Spleen (tissue), 11 donors: ENCODE results near the gene GABBR1. TPM values are rescaled to one million over a fixed set of nuclear protein-coding genes. Genes with fewer than 3 reads are reported as not detected.

Experiments used
- DNase-seq: peaks from one replicate; pipeline ENCODE4 v3.0.0-alpha.2; 2020
- H3K27ac ChIP-seq, 8 donors: fragments of 200-600 bp; sonication (generic) in 7 of 8; 1 replicate in 4 of 8; 2 replicates in 4 of 8; pipeline versions ENCODE4 v1.5.0 to v1.8.0; 2016 to 2021; ENCODE audit warnings: inconsistent platforms in 4 of 8, mild to moderate bottlenecking in 4 of 8, moderate library complexity in 1 of 8
- H3K27me3 ChIP-seq, 7 donors: fragments of 200-600 bp; sonication (generic) in 6 of 7; replicated peaks in 1 of 7; 1 replicate in 4 of 7; 2 replicates in 3 of 7; pipeline versions ENCODE4 v1.5.0 to v1.8.0; 2016 to 2021; ENCODE audit warnings: inconsistent platforms in 3 of 7, mild to moderate bottlenecking in 1 of 7
- H3K36me3 ChIP-seq, 6 donors: fragments of 200-600 bp; sonication (generic) in 5 of 6; 1 replicate in 4 of 6; 2 replicates in 2 of 6; pipeline versions ENCODE4 v1.5.0 to v1.8.0; 2016 to 2021; ENCODE audit warnings: inconsistent platforms in 2 of 6
- H3K4me1 ChIP-seq, 6 donors: fragments of 200-600 bp; sonication (generic) in 5 of 6; 1 replicate in 3 of 6; 2 replicates in 3 of 6; pipeline versions ENCODE4 v1.5.0 to v1.8.0; 2016 to 2021; ENCODE audit warnings: inconsistent platforms in 3 of 6
- H3K4me3 ChIP-seq, 8 donors: fragments of 200-600 bp; sonication (generic) in 7 of 8; 1 replicate in 4 of 8; 2 replicates in 4 of 8; pipeline versions ENCODE4 v1.5.0 to v1.8.0; 2016 to 2021; ENCODE audit warnings: inconsistent platforms in 4 of 8, mild to moderate bottlenecking in 4 of 8, moderate library complexity in 2 of 8
- H3K9me3 ChIP-seq, 8 donors: fragments of 200-600 bp; sonication (generic) in 7 of 8; 1 replicate in 4 of 8; 2 replicates in 4 of 8; pipeline versions ENCODE4 v1.5.0 to v1.8.0; 2016 to 2021; ENCODE audit warnings: inconsistent platforms in 4 of 8
- CTCF ChIP-seq, 11 experiments: fragments of 200-600 bp in 7 of 11; fragments of 450-650 bp in 4 of 11; sonication (generic) in 4 of 11; IDR thresholded peaks in 8 of 11; conservative IDR thresholded peaks in 3 of 11; 1 replicate in 7 of 11; 2 replicates in 4 of 11; pipeline versions ENCODE4 v1.4.0 to v1.8.0; 2016 to 2021; ENCODE audit warnings: antibody characterized with exemption in 11 of 11, inconsistent platforms in 4 of 11, mild to moderate bottlenecking in 1 of 11
- POLR2A ChIP-seq, 3 donors: fragments of 450-650 bp; IDR thresholded peaks; one replicate each; pipeline ENCODE4 v1.5.1; 2017; ENCODE audit warnings: antibody characterized with exemption in 3 of 3, mild to moderate bottlenecking in 1 of 3
- POLR2AphosphoS5 ChIP-seq, 3 donors: sonication (generic); formaldehyde crosslinking; IDR thresholded peaks; one replicate each; pipeline ENCODE4 v1.5.1; 2017; ENCODE audit warnings: antibody characterized with exemption in 3 of 3
- WGBS, 5 donors: extraction: QIAGEN DNeasy Blood & Tissue Kit in 3 of 5; methylation state at CpG; one replicate each; pipeline versions ENCODE4 v1.1.5 to v1.1.7; 2013 to 2018; 5-methylcytosine and 5-hydroxymethylcytosine counted together
- intact Hi-C: fragments of 100-400 bp; cut with DNase I; formaldehyde crosslinking; loops from one replicate; pipeline ENCODE4 v1.15.0; 2023; ENCODE audit warnings: low total_unique reads
- polyA plus RNA-seq, 3 donors: library from polyadenylated mRNA; stranded (reverse); fragments of 200-250 nt; gene quantifications; one replicate each; pipeline ENCODE4 v1.2.1, GENCODE V29; 2013
- total RNA-seq, 7 donors: library from RNA; depleted of rRNA in 3 of 7; stranded (reverse); fragments of >200 nt in 3 of 7; fragmentation: NEBNext Ultra II Directional in 4 of 7; extraction: Animal tissue kit (Norgen Biotek cat#: 25700) in 4 of 7; gene quantifications; one replicate each; pipeline versions ENCODE4 v1.1.0 to v1.2.1, GENCODE V29; 2016 to 2021
- donor health status: healthy with polysubstance abuse.
- donor health status: DM: no; HTN: no; CAD: no; lungs with moderate emphysema.
- donor health status: DM: no; HTN: no; CAD: no.
- donor health status: Bipolar disorder and iron deficiency.
- donor health status: healthy.
- donor health status: DM: no; HTN: no; CAD: no.
- donor health status: DM: yes; HTN: yes; CAD: no.

Gene GABBR1
- total and polyA plus RNA-seq, 10 donors: 13.8 to 122 (median 62.4) TPM

- H3K4me1 ChIP-seq: no peaks in the 10 kb centered on the region
- no peaks in the 10 kb centered on the region for H3K36me3 ChIP-seq
- H3K9me3 ChIP-seq: no peaks in the 10 kb centered on the region
- H3K27ac ChIP-seq: no peak overlapping the region
- no peak for DNase-seq
- TF ChIP-seq POLR2A (IDR thresholded peaks at IDR 0.05) (no peak), POLR2AphosphoS5 (IDR thresholded peaks at IDR 0.05) (no peak), CTCF (IDR thresholded peaks at IDR 0.05 in 8 of 11, conservative IDR thresholded peaks at IDR 0.05 in 3 of 11) (no peak)
- H3K27me3 ChIP-seq: peaks cover 0 to 44% (median 0%) of the 10 kb centered on the region in 7 donors
- intact Hi-C loops: no loop called here
- H3K4me3 ChIP-seq: no peak overlapping the region
Measured at GRCh38 chr6:29576056-29576455, 56.9 kb downstream of the GABBR1 start.

DNA sequence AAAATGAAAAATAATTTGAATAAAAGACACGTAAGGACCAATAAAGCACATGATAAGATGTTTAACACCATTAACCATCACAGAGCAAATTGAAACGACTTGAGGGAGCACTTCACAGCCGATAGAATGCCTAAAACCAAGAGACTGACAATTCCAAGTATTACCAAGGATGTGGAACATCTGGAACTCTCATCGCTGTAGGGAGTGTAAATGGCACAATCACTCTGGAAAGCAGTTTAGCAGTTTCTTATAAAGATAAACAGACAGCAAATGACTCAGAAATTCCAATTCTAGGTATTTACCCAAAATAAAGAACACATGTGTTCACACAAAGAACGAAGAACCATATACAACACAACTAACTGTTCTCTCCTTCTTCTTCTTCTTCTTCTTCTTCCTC is 65.0 kb downstream of the GABBR1 start:
- Histone ChIP-seq H3K36me3 (no peaks in the 10 kb centered on the region), H3K27me3 (peaks cover 0 to 22% (median 0%) of the 10 kb centered on the region in 7 donors), H3K4me1 (no peaks in the 10 kb centered on the region), H3K27ac (no peak overlapping the region), H3K9me3 (no peaks in the 10 kb centered on the region), H3K4me3 (no peak overlapping the region)
- no peak for DNase-seq
- WGBS, 5 donors: 57 to 77% (median 75%) methylated on average over 5 of the region's 5 CpGs
- TF ChIP-seq POLR2AphosphoS5 (IDR thresholded peaks at IDR 0.05) (no peak), POLR2A (IDR thresholded peaks at IDR 0.05) (no peak), CTCF (IDR thresholded peaks at IDR 0.05 in 8 of 11, conservative IDR thresholded peaks at IDR 0.05 in 3 of 11) (no peak)
- intact Hi-C loops: no loop called here

- no peaks in the 10 kb centered on the region for H3K4me1 ChIP-seq
- WGBS, 5 donors: 51 to 85% (median 69%) methylated on average over 2 of the region's 2 CpGs
- no peak overlapping the region for H3K4me3 ChIP-seq
- no peak for TF ChIP-seq POLR2A (IDR thresholded peaks at IDR 0.05)
- no peaks in the 10 kb centered on the region for H3K36me3 ChIP-seq
- intact Hi-C loops: no loop called here
- DNase-seq: no peak
- peaks cover 0 to 22% (median 0%) of the 10 kb centered on the region in 7 donors for H3K27me3 ChIP-seq
- H3K27ac ChIP-seq: no peak overlapping the region
- H3K9me3 ChIP-seq: no peaks in the 10 kb centered on the region
Measured at GRCh38 chr6:29567541-29567940, 65.4 kb downstream of the GABBR1 start.

- no peak overlapping the region for H3K4me3 ChIP-seq
- no peaks in the 10 kb centered on the region for H3K9me3 ChIP-seq
- H3K27ac ChIP-seq: no peak overlapping the region
- no peak for TF ChIP-seq POLR2AphosphoS5 (IDR thresholded peaks at IDR 0.05)
- no peaks in the 10 kb centered on the region for H3K4me1 ChIP-seq
- peaks cover 0 to 17% (median 0%) of the 10 kb centered on the region in 7 donors for H3K27me3 ChIP-seq
- no peak for DNase-seq
- 76 to 91% (median 87%) methylated on average over 5 of the region's 5 CpGs for WGBS, 5 donors
- intact Hi-C loops: no loop called here
- no peaks in the 10 kb centered on the region for H3K36me3 ChIP-seq
Measured at GRCh38 chr6:29566856-29567255, 66.1 kb downstream of the GABBR1 start.

DNA sequence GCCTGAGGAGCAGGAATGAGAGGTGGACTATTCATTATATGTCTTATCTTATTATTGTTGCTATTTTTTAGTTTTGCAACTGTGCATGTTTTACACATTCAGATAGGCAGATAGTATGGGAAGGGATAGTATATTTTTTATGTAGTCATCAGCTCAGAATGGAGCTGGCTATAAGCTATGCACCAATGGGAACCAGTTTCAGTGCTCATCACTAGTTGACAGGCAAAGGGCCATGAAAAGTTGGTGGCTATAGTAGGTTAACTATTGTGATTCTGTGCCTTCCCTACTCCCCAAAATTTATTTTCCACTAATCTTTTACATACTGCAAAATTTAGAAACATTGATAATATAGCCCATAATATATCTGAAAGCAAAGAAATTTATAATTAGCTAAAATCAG is 68.1 kb downstream of the GABBR1 start:
- Histone ChIP-seq H3K4me3 (no peak overlapping the region), H3K4me1 (no peaks in the 10 kb centered on the region), H3K27me3 (peaks cover 0 to 11% (median 0%) of the 10 kb centered on the region in 7 donors), H3K36me3 (no peaks in the 10 kb centered on the region), H3K27ac (no peak overlapping the region), H3K9me3 (no peaks in the 10 kb centered on the region)
- TF ChIP-seq POLR2AphosphoS5 (IDR thresholded peaks at IDR 0.05) (no peak), POLR2A (IDR thresholded peaks at IDR 0.05) (no peak), CTCF (IDR thresholded peaks at IDR 0.05 in 8 of 11, conservative IDR thresholded peaks at IDR 0.05 in 3 of 11) (no peak)
- intact Hi-C loops: no loop called here
- no peak for DNase-seq
